GM12878 (cell line): ENCODE results near the gene PPP1R3F.

ENCODE experiments used
- BRCA1 ChIP-seq: IDR thresholded peaks from 2 replicates; pipeline ENCODE4 v1.6.1; 2011; ENCODE audit warnings: low read depth, low read length, improper control_type of control experiment
- CEBPZ ChIP-seq: fragments of 150-350 bp; IDR thresholded peaks from 2 replicates; pipeline ENCODE4 v1.6.1; 2016; ENCODE audit warnings: low read depth, low read length
- E2F4 ChIP-seq: IDR thresholded peaks from 2 replicates; pipeline ENCODE4 v1.6.1; 2012; ENCODE audit warnings: low read depth, low read length, improper control_type of control experiment
- ETV6 ChIP-seq, 2 experiments: fragments of 450-650 bp in 1 of 2; IDR thresholded peaks in 1 of 2; conservative IDR thresholded peaks in 1 of 2; 2 replicates each; pipeline ENCODE4 v1.6.1; 2014; ENCODE audit warnings: antibody characterized with exemption in 1 of 2, borderline replicate concordance in 1 of 2, low read depth in 1 of 2, mild to moderate bottlenecking in 1 of 2, moderate library complexity in 1 of 2
- RELA ChIP-seq: fragments of 450-650 bp; IDR thresholded peaks from 2 replicates; pipeline ENCODE4 v1.8.0; 2014; ENCODE audit warnings: borderline replicate concordance; ENCODE audit not compliant: partially characterized antibody
- SREBF2 ChIP-seq: IDR thresholded peaks from 2 replicates; pipeline ENCODE4 v1.6.1; 2012; ENCODE audit warnings: mild to moderate bottlenecking, low read length
- ZBTB40 ChIP-seq: fragments of 450-650 bp; IDR thresholded peaks from 2 replicates; pipeline ENCODE4 v1.6.1; 2016; ENCODE audit warnings: mild to moderate bottlenecking, moderate library complexity, borderline replicate concordance
- TF ChIP-seq, protein P1 (sequence below): IDR thresholded peaks from 2 replicates; pipeline ENCODE4 v1.6.1; 2012; ENCODE audit warnings: mild to moderate bottlenecking, low read depth, low read length
- TF ChIP-seq, protein P2 (sequence below): fragments of 450-650 bp; IDR thresholded peaks from 2 replicates; pipeline ENCODE4 v1.6.1; 2018; ENCODE audit warnings: borderline replicate concordance, mild to moderate bottlenecking; ENCODE audit not compliant: partially characterized antibody

DNA sequence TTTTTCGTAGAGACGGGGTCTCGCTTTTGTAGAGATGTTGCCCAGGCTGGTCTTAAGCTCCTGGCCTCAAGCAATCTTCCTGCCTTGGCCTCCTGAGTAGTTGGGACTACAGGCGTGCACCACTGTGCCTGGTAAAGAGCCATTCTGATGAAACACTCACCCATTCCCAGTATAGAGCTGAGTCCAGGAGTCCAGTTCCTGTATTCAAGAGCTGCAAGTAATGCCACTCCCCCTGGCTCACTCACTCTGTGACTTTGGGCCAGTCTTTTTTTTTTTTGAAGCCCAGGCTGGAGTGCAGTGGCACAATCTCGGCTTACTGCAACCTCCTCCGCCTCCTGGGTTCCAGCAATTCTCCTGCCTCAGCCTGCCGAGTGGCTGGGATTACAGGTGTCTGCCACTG, 30.9 kb upstream of the PPP1R3F start:
- TF ChIP-seq CEBPZ: no peak
- TF ChIP-seq ZBTB40: no peak
- TF ChIP-seq SREBF2: no peak
- TF ChIP-seq, protein P1, sequence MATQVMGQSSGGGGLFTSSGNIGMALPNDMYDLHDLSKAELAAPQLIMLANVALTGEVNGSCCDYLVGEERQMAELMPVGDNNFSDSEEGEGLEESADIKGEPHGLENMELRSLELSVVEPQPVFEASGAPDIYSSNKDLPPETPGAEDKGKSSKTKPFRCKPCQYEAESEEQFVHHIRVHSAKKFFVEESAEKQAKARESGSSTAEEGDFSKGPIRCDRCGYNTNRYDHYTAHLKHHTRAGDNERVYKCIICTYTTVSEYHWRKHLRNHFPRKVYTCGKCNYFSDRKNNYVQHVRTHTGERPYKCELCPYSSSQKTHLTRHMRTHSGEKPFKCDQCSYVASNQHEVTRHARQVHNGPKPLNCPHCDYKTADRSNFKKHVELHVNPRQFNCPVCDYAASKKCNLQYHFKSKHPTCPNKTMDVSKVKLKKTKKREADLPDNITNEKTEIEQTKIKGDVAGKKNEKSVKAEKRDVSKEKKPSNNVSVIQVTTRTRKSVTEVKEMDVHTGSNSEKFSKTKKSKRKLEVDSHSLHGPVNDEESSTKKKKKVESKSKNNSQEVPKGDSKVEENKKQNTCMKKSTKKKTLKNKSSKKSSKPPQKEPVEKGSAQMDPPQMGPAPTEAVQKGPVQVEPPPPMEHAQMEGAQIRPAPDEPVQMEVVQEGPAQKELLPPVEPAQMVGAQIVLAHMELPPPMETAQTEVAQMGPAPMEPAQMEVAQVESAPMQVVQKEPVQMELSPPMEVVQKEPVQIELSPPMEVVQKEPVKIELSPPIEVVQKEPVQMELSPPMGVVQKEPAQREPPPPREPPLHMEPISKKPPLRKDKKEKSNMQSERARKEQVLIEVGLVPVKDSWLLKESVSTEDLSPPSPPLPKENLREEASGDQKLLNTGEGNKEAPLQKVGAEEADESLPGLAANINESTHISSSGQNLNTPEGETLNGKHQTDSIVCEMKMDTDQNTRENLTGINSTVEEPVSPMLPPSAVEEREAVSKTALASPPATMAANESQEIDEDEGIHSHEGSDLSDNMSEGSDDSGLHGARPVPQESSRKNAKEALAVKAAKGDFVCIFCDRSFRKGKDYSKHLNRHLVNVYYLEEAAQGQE: no peak
- no peak for TF ChIP-seq RELA
- TF ChIP-seq BRCA1: no peak
- TF ChIP-seq, protein P2, sequence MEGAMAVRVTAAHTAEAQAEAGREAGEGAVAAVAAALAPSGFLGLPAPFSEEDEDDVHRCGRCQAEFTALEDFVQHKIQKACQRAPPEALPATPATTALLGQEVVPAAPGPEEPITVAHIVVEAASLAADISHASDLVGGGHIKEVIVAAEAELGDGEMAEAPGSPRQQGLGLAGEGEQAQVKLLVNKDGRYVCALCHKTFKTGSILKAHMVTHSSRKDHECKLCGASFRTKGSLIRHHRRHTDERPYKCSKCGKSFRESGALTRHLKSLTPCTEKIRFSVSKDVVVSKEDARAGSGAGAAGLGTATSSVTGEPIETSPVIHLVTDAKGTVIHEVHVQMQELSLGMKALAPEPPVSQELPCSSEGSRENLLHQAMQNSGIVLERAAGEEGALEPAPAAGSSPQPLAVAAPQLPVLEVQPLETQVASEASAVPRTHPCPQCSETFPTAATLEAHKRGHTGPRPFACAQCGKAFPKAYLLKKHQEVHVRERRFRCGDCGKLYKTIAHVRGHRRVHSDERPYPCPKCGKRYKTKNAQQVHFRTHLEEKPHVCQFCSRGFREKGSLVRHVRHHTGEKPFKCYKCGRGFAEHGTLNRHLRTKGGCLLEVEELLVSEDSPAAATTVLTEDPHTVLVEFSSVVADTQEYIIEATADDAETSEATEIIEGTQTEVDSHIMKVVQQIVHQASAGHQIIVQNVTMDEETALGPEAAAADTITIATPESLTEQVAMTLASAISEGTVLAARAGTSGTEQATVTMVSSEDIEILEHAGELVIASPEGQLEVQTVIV: no peak
- no peak for TF ChIP-seq ETV6 (conservative IDR thresholded peaks at IDR 0.05 in 1 of 2, IDR thresholded peaks at IDR 0.05 in 1 of 2; ENCODE audit: borderline replicate concordance in 1 of 2, low read depth in 1 of 2)
- no peak for TF ChIP-seq E2F4
